Non-pigmented ciliary epithelial cell (primary cell): ENCODE data around the gene SURF1.

ENCODE experiments used
- DNase-seq: peaks from one replicate; pipeline ENCODE4 v3.0.0-alpha.2; 2010; ENCODE audit warnings: low read depth

SURF1 gene

DNA sequence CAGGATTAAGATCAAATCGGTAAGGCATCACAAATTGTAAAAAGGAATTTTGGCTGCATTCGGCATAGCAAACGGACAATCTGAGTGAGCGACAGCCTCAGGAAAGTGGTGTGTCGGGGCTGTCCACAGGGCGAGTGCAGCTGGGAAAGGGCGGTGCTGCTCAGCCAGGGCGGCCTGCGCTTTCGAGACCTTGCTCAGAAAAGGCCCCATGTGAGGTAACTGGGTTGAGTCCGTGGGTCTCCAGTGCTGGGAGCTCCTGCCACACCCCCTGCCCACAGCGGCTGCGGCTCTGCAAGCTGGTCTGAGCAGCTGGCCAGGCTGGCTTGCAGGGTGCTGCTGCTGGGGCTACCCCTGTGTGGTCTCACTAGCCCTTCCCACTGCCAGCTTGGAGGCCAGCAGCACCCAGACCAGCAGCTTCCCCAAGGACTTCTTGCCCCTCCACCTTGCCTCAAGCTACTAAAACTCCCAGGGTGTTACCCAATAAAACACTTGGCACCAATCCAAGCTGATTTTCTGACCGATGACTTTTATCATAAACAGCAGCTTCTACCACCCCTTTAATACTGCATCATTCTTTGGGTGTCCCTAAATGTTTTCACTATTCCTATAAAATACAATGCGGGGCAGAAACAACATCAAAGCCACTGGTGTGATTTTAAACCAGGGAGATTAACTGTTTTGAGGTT is 6.2 kb upstream of the SURF1 start:
- DNase-seq: no peak

GRCh38 chr9:133361507-133362092 is 5.3 kb upstream of the SURF1 start:
- no peak for DNase-seq

- DNase-seq: no peak
Measured at GRCh38 chr9:133360400-133361393, 4.4 kb upstream of the SURF1 start.

DNA sequence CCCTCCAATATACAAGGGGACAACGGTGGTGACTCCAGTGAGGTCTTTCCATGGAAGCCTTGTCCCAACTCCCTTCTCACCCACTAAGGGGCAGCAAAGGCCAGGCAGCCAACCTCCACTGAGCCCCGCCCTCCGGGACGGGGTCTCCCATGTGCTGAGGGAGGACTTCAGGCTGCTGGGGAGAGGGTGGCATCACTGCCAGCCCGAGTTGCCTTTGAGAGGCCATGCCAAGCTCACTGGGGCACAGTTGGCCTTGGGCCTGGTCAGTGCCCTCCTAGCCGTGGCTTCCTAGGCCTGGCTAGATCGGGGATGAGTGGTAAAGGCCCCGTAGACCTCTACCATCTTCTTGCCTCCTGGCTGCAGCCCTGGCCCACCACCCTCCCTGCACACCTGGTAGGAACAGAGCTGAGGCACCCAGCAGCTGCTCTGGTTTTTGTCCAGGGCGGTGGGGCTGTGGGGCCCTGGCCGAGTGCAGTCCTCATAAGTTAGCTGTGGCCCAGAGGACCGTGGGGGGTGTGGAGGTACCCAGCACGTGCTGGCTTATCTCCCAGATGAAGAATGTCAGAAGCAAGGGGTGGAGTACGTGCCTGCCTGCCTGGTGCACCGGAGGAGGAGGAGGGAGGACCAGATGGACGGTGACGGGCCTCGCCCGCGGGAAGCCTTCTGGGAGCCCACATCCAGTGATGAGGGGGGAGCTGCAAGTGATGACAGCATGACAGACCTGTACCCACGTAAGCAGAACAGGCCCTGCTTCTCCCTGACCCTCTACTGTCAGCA is 3.3 kb upstream of the SURF1 start:
- no peak for DNase-seq

DNA sequence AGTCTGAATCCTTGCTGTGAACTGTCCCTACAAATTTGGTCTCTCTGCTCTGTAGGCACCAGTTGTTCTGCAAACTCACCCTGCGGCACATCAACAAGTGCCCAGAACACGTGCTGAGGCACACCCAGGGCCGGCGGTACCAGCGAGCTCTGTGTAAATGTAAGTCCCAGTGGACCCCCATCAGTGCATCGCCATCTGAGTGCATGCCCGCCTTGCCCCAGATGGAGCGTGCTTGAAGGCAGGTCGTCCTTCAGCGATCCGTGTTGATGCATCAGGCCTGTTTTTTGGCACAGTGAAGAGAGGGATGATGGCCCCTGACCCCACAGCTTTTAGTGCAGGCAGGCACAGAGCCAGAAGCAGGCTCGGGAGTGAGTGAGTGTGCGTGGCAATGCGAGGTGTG is 1.4 kb upstream of the SURF1 start:
- no peak for DNase-seq

DNA sequence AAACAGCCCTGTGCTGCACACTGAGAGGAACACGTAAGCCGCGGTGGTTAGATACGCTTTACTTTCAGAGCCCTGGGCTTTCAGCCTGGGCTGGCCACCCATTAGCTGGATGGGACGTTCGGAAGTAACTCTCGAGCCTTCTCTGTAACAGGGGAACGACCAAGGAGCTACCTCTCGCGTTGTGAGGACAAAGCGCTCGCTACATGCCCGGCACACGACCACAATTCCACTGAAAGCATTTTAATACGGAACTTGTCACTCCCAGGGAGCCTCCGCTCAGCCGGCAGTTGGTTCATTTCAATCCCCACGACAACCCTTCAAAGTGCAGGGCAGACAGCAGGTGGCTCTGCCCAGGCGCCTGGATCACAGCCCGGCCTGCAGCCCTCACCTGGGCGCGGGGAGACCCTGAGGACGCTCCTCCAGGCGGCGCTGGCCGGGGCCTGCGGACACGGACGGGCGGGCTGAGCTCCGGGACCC is 368 bp downstream of the SURF1 start:
- no peak for DNase-seq

DNA sequence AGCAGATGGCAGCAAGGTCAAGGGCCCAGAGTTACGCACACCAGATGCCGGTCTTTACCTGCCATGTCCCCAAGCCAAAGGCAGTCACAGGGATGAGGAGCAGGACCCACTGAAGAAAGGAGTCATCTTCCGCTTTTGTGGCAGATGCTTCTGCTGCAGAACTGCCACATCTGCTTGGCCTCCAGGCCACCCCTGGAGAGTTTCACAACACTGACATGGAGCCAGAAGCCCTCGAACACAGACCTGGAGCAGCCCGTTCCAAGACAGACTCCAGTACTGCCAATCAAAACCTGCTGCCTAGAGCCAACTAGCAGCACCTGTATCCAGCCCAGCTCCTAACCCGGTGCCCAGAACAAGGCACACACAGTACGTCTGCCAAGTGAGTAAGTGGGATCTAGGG is 1.5 kb downstream of the SURF1 start:
- DNase-seq: no peak

DNA sequence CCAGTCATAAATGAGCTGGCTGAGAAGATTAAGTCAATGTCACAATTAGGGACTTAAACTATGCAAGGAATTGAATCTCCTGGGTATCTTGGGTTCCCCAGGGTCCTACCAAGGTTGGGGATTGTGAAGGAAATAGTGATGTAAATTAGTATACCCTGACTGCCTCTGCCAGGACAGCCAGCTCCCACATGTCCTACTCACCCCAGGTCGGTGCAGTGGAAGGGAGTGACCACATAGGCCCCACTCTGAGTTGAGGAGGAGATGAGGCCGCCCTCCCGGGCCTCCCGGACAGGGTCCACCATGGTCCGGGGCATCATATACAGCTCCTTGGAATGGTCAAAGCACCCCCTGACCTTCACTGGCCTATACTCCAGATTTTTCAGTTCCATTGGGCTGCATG is 2.7 kb downstream of the SURF1 start:
- DNase-seq: no peak

GRCh38 chr9:133352635-133353340 is 3.5 kb downstream of the SURF1 start:
- DNase-seq: no peak

DNA sequence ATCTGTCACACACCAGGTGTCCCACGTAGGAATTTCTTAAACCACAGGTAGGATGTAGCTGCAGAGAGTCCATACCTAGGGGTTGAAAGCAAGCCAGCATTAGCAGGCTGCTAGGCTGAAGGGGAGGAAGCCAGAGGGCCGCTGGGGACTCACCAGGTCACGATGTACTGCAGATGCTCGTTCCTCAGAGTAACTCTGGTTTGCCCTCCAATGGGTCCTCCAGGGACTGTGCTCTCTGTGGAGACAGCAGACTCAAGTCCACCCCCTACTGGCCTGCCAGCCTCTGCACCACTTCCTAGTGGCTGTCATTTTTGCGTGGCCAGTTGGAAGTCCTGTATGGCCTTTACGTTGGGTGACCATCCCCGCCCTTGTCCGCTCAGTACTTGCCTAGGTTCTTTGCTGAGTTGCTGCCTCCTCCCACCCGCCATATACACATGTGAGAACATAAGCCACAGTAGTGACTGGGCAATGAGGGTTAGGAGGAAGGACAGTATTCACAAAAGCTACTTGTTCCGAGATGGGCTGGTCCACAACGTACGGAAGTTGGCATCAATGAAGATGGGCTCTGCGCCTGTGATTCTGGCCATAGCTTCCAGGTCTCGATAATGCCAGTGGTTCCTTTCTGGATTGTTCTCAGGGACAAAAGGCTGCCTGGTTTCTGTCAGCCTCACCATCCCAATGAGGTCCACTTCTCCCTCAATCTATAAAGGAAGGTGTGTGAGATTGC is 4.2 kb downstream of the SURF1 start:
- no peak for DNase-seq

DNA sequence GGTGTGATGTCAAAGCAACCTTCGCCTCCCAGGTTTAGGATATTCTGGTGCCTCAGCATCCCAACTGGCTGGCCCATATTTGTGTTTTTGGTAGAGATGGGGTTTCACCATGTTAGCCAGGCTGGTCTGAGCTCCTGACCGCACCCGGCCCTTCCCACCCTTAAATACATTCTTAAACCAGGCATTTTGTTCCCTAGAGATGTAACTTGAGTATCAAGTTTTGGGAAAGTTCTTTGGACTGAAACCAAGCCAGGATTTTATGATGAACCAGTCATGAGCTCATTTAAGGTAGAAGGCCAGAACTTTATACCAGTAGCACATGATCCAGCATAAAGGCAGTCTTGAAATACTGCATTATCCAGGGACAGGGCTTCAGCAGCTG is 4.8 kb downstream of the SURF1 start:
- DNase-seq: no peak

- DNase-seq: no peak
Measured at GRCh38 chr9:133349965-133350616, 6.2 kb downstream of the SURF1 start.

GRCh38 chr9:133348718-133349573 is 7.3 kb downstream of the SURF1 start:
- no peak for DNase-seq

DNA sequence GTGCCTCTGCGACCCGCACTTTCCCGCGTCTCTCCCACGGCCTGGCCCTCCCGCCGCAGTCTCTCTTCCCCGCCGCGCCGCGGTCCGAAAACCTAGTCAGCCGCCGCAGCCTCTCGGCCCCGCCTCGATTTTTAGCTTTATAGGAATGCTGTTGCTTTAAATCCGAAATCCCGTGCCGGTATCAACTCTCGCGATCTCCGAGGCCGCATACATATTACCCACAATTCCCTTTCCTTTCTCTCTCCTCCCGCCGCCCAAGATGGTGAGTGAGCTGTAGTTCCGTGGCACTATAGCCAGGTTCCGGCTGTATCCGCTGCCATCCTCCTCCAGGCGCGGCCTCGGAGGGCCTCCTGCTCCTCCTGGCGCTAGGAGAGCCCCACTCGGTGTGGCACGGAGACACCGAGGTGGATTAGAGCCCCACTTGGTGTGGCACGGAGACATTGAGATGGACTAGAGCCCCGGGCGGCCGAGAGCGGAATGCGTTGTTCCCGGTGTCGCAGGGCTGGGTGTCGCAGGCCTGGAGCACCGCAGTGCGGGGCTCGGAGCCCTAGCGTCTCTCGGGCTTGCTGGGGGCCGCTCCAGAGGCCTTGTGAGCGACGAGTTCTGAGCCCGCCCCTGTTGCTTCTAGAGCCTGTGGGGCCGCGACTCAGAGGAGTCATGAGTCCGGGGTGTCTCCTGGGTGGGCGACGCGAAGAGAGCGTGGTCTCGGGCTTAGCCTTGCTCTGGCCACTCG is 8.1 kb downstream of the SURF1 start, which contains the start of the genes MED22 and RPL7A:
TSS of gene MED22 (minus strand) at position 147 of the 733 bp plus-strand sequence. CDS start 1,469 bp downstream, outside the sequence.
TSS of gene RPL7A (plus strand) at position 234 of the 733 bp plus-strand sequence. CDS start at position 260, 26 bp downstream.
- DNase-seq: peak; percentile 85

DNA sequence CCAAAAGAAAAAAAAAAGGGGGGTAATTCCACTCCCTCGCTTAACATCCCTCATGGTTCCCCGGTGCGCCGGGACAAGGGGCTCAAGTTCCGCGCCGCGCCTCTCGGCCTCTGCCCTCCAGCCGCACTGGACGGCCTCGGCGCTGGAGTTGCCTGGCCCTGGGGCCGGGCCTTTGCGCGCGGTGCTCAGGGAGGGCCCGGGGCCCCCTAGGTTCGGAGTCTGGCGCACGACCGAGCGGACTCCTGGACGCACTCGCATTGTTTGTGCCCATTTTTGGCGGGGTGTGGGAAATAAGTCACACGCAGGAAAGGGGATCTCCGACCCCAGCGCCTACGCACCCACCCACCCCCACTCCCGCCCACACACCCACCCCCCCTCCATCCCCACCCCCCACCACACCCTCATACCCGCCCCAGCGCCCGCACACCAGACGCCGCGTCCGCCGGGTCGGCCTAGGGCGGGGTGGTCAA is 8.7 kb downstream of the SURF1 start:
- no peak for DNase-seq

DNA sequence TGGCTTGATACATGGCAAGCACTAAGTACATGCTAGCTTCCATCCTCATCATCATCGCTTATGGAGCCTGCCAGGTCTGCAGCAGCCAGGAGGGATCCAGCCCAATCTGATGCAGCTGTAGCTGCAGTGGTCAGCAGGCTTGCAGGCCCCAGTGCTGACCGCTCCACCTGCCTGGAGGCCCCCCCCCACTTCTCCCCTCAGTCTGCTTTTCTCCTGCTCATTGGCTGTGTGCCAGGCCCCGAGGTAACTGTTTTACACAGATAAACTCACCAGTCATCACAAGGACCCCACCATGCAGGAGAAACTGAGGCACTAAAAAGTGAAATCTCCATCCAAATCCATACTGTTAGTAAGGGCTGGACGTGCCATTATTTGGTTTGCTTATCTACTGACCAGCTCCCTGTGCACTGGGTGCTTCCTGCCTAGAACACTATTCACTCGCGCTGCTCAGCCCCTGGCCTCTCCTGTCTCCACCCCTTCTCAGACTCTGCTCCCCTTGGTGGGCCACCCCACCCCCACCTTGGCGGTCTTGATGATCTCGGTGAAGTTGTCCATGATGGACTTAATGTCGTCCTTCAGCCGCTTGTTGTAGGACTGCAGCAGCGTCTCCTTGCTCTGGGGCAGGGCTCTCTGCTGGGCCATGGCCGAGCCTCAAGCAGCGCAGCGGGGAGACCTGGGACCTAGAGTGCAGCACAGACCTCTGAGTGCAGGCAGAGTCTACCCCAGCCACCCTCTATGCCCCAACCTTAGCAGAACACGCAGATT is 10.1 kb downstream of the SURF1 start:
- no peak for DNase-seq

DNA sequence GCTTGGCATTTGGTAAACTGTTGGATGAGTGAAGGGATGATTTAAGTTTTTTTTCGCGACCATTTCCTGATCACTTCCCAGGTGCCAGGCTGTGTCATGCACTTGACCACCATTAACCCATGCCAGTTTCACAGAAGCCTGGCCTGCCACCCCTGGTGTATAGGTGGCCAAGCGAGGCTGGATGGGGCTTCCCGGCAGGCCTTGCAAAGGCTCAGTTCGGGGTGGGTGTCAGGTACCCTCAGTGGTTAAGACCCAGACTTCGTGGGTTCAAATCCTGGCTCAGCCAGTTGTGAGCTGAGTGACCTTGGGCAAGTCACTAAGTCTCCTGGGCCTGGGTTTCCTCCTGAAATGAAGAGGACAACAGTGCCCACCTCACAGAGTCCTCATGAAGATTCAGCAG is 10.7 kb downstream of the SURF1 start:
- no peak for DNase-seq
